Endothelial cell of umbilical vein (primary cell): Measurements from ENCODE around the gene AUTS2.

Experiments used
- CTCF ChIP-seq, 2 donors: IDR thresholded peaks; 1 replicate in 1 of 2; 2 replicates in 1 of 2; pipeline ENCODE4 v1.5.1; 2011; ENCODE audit warnings: low read length in 2 of 2, mild to moderate bottlenecking in 2 of 2, moderate library complexity in 2 of 2, control low read depth in 1 of 2, inconsistent platforms in 1 of 2, low read depth in 1 of 2; ENCODE audit not compliant: insufficient read depth in 1 of 2; ENCODE audit errors: extremely low read depth in 1 of 2
- EZH2 ChIP-seq: IDR thresholded peaks from 2 replicates; pipeline ENCODE4 v1.6.1; 2012; ENCODE audit warnings: borderline replicate concordance, low read depth, mild to moderate bottlenecking, moderate library complexity, low read length, inconsistent platforms; ENCODE audit not compliant: severe bottlenecking
- JUN ChIP-seq: IDR thresholded peaks from 2 replicates; pipeline ENCODE4 v1.6.1; 2011; ENCODE audit warnings: borderline replicate concordance, low read depth; ENCODE audit not compliant: insufficient read length, insufficient read depth
- MYC ChIP-seq: IDR thresholded peaks from one replicate; pipeline ENCODE4 v1.6.1; 2011; ENCODE audit warnings: mild to moderate bottlenecking, low read depth, low read length
- POLR2A ChIP-seq: IDR thresholded peaks from 2 replicates; pipeline ENCODE4 v1.6.1; 2012; ENCODE audit warnings: low read depth, mild to moderate bottlenecking, control low read depth, low read length
- POLR2AphosphoS5 ChIP-seq: IDR thresholded peaks from 2 replicates; pipeline ENCODE4 v1.6.1; 2012; ENCODE audit warnings: low read depth, mild to moderate bottlenecking, control low read depth, low read length, moderate library complexity; ENCODE audit not compliant: insufficient read depth
- TF ChIP-seq, protein P1 (sequence below): IDR thresholded peaks from 2 replicates; pipeline ENCODE4 v1.6.1; 2011; ENCODE audit not compliant: insufficient read depth, insufficient read length

DNA sequence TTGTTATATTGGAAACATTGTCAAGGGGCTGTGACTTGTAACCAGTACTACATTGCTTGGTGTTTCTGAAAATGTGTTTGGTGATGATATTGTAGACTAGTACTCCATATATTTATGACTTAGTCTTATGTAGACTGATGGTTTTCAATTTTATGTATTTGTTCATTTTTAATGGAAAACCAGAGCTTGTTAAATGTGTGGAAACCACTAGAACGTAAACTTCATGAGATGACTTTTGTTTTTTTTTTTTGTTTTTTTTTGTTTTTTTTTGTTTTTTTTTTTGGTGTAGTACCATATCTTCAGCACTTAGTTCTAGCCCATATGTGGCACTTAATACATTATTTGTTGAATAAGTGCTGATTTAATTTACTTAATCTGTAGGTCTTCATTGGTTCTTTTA is 518.6 kb downstream of the AUTS2 start:
- TF ChIP-seq CTCF (IDR thresholded peaks at IDR 0.05; ENCODE audit: extremely low read depth in 1 of 2, insufficient read depth in 1 of 2, low read depth in 1 of 2, low read length in 2 of 2) (no peak), POLR2A (no peak), POLR2AphosphoS5 (no peak), EZH2 (no peak), MYC (no peak), JUN (no peak)
- TF ChIP-seq, protein P1, sequence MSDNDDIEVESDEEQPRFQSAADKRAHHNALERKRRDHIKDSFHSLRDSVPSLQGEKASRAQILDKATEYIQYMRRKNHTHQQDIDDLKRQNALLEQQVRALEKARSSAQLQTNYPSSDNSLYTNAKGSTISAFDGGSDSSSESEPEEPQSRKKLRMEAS, result no peak
